ENCODE measurements around the gene RP2. TPM values are rescaled to one million over a fixed set of nuclear protein-coding genes. Genes with fewer than 3 reads are reported as not detected.
A peak's percentile ranks its signal among the peaks of the same experiment; 100 is the strongest.

RP2 gene
- polyA plus RNA-seq, 1 donor (not counting 4 experiments of a cell fraction or from before 2014, with no cell fraction given), result 20.9 TPM

DNA sequence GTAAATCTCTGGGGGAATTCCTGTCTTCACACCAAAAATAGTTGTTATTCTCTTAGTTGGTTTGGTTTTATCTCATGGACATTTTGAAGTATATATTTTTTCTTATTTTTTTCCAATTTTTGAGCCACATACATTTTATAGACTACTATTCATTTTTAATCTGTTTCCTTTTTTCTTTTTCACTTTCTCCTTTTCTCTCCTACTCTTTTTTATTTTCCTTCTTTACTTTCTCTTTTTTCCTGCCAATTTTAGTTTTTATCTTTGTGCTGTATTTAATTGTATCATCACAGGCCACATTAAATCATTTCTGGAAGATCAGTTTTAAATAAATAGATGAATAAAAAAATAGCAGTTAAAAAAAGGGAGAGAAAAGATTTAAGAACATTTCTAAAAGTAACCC, 61.4 kb downstream of the RP2 start:
- dilution Hi-C loops (cut with MboI; ENCODE audit: extremely low pct_ligation_motif_present, low sequenced_read_pairs), result no loop called here
- DNase-seq (ENCODE audit: low read depth, low spot score) (no peak), FAIRE-seq (no peak)
- Histone ChIP-seq H3K36me3 (ENCODE audit: control insufficient read depth in 2 of 2, extremely low read depth in 1 of 2, insufficient read depth in 2 of 2, low read length in 2 of 2) (no peaks in the 10 kb centered on the region), H3K4me1 (ENCODE audit: control insufficient read depth, extremely low read depth, insufficient read depth, low read length) (no peaks in the 10 kb centered on the region), H3K79me2 (ENCODE audit: control insufficient read depth, insufficient read depth, low read length) (no peaks in the 10 kb centered on the region), H3K27me3 (ENCODE audit: control insufficient read depth, extremely low read depth, insufficient read depth, low read length) (no peaks in the 10 kb centered on the region), H3K4me3 (ENCODE audit: control insufficient read depth in 2 of 3, extremely low read depth in 1 of 3, insufficient read depth in 2 of 3, low read depth in 1 of 3, low read length in 3 of 3) (no peak overlapping the region), H3K9ac (ENCODE audit: control insufficient read depth, extremely low read depth, insufficient read depth, low read length) (no peak overlapping the region), H3K9me1 (ENCODE audit: control insufficient read depth, extremely low read depth, insufficient read depth, low read length) (no peaks in the 10 kb centered on the region), H3K9me3 (ENCODE audit: control insufficient read depth, low read depth, low read length) (no peaks in the 10 kb centered on the region), H3K4me2 (ENCODE audit: control insufficient read depth, extremely low read depth, insufficient read depth, low read depth, low read length) (no peak overlapping the region), H3K27ac (ENCODE audit: control insufficient read depth, insufficient read depth, low read length) (no peak overlapping the region), H2AFZ (ENCODE audit: control insufficient read depth, low read length) (no peak overlapping the region), H4K20me1 (ENCODE audit: control insufficient read depth, extremely low read depth, insufficient read depth, low read length) (no peaks in the 10 kb centered on the region)
- TF ChIP-seq, protein P1, sequence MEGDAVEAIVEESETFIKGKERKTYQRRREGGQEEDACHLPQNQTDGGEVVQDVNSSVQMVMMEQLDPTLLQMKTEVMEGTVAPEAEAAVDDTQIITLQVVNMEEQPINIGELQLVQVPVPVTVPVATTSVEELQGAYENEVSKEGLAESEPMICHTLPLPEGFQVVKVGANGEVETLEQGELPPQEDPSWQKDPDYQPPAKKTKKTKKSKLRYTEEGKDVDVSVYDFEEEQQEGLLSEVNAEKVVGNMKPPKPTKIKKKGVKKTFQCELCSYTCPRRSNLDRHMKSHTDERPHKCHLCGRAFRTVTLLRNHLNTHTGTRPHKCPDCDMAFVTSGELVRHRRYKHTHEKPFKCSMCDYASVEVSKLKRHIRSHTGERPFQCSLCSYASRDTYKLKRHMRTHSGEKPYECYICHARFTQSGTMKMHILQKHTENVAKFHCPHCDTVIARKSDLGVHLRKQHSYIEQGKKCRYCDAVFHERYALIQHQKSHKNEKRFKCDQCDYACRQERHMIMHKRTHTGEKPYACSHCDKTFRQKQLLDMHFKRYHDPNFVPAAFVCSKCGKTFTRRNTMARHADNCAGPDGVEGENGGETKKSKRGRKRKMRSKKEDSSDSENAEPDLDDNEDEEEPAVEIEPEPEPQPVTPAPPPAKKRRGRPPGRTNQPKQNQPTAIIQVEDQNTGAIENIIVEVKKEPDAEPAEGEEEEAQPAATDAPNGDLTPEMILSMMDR (optimal IDR thresholded peaks at IDR 0.05 in 1 of 3, IDR thresholded peaks at IDR 0.05 in 1 of 3, conservative IDR thresholded peaks at IDR 0.05 in 1 of 3; ENCODE audit: extremely low read depth in 1 of 3, insufficient read depth in 2 of 3, low read length in 3 of 3), result no peak
- TF ChIP-seq EZH2 (IDR thresholded peaks at IDR 0.05; ENCODE audit: low read length), result no peak

DNA sequence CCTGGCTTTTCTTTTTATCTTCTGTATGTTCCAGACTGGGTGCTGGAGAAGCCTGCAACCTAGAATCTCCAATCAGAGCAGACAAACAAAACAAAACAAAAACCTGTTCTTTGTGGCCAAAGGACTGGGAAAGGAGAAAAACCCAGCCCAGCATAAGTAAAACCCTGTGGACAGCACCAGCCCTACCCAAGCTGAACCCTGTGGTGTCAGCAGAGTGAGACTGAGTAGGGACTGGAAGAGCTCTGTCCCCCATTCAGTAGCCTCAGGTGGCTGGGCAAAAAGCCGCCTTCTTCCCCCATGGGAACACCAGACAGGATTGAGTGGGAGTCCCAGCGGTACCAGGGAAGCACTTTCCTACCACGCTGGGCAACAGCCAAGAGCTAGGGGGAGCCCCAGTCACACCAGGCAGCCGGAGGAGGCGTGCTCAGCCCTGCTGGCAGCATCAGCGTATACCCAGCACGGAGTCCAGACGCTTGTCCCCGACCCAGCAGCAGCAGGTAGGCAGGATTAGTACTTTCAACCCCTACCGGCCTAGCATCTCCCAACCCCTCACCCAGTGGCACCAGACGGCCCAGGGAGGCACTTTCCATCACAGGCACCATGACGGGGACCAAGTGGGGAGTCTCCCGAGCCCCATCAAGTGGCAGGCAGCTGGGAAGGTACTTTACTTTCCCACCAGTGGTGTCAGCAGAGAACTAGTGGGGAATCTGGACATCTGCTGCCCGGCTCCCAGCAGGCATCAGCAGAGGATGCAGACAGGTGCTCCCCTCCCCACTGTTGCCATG, 66.8 kb downstream of the RP2 start:
- TF ChIP-seq, protein P1 (optimal IDR thresholded peaks at IDR 0.05 in 1 of 3, IDR thresholded peaks at IDR 0.05 in 1 of 3, conservative IDR thresholded peaks at IDR 0.05 in 1 of 3; ENCODE audit: extremely low read depth in 1 of 3, insufficient read depth in 2 of 3, low read length in 3 of 3), result peak; percentile 52 to 89 (median 79)
- TF ChIP-seq EZH2 (IDR thresholded peaks at IDR 0.05; ENCODE audit: low read length), result no peak
- H3K4me1 ChIP-seq (ENCODE audit: control insufficient read depth, extremely low read depth, insufficient read depth, low read length), result no peaks in the 10 kb centered on the region
- H2AFZ ChIP-seq (ENCODE audit: control insufficient read depth, low read length), result peak overlapping the region; percentile 79
- peak; percentile 17 for FAIRE-seq
- no peaks in the 10 kb centered on the region for H4K20me1 ChIP-seq (ENCODE audit: control insufficient read depth, extremely low read depth, insufficient read depth, low read length)
- H3K4me2 ChIP-seq (ENCODE audit: control insufficient read depth, extremely low read depth, insufficient read depth, low read depth, low read length), result peak overlapping the region; percentile 57
- H3K9ac ChIP-seq (ENCODE audit: control insufficient read depth, extremely low read depth, insufficient read depth, low read length), result no peak overlapping the region
- DNase-seq (ENCODE audit: low read depth, low spot score), result no peak
- no peak overlapping the region for H3K27ac ChIP-seq (ENCODE audit: control insufficient read depth, insufficient read depth, low read length)
- no peaks in the 10 kb centered on the region for H3K9me1 ChIP-seq (ENCODE audit: control insufficient read depth, extremely low read depth, insufficient read depth, low read length)
- no peaks in the 10 kb centered on the region for H3K27me3 ChIP-seq (ENCODE audit: control insufficient read depth, extremely low read depth, insufficient read depth, low read length)
- H3K4me3 ChIP-seq (ENCODE audit: control insufficient read depth in 2 of 3, extremely low read depth in 1 of 3, insufficient read depth in 2 of 3, low read depth in 1 of 3, low read length in 3 of 3), result peak overlapping the region; percentile 14 to 61 (median 47)
- no peaks in the 10 kb centered on the region for H3K79me2 ChIP-seq (ENCODE audit: control insufficient read depth, insufficient read depth, low read length)
- H3K36me3 ChIP-seq (ENCODE audit: control insufficient read depth in 2 of 2, extremely low read depth in 1 of 2, insufficient read depth in 2 of 2, low read length in 2 of 2), result no peaks in the 10 kb centered on the region
- dilution Hi-C loops (cut with MboI; ENCODE audit: extremely low pct_ligation_motif_present, low sequenced_read_pairs), result no loop called here
- no peaks in the 10 kb centered on the region for H3K9me3 ChIP-seq (ENCODE audit: control insufficient read depth, low read depth, low read length)

Measured in keratinocyte (primary cell).